ENCODE data around the gene B4GALT1.

The B4GALT1 gene

GRCh38 chr9:33182519-33182918, 15.4 kb upstream of the B4GALT1 start:
- CTCF ChIA-PET: no interaction called here
- H3K9me3 ChIP-seq (ENCODE audit: control extremely low read depth in 1 of 5, control insufficient read depth in 4 of 5, insufficient read depth in 2 of 5, low read depth in 1 of 5, low read length in 4 of 5): no peaks in the 10 kb centered on the region
- DNase-seq: no peak
- POLR2A ChIA-PET: no interaction called here
- WGBS (ENCODE audit: insufficient coverage): no CpG with 5 or more reads among the region's 2 CpGs
- H3K4me3 ChIP-seq (ENCODE audit: control insufficient read depth in 1 of 7, extremely low read depth in 1 of 7, insufficient read depth in 4 of 7, low read depth in 2 of 7, low read length in 6 of 7): no peak overlapping the region
- H3K27me3 ChIP-seq (replicated peaks in 2 of 5; ENCODE audit: control insufficient read depth in 4 of 5, insufficient read depth in 5 of 5, low read length in 4 of 5): peaks cover 0 to 2% (median 0%) of the 10 kb centered on the region in 5 experiments
- no peaks in the 10 kb centered on the region for H3K36me3 ChIP-seq (ENCODE audit: control insufficient read depth in 4 of 4, insufficient read depth in 4 of 4, low read length in 3 of 4)
- H3K4me1 ChIP-seq (ENCODE audit: control extremely low read depth in 1 of 4, control insufficient read depth in 4 of 4, insufficient read depth in 4 of 4, low read length in 3 of 4): no peaks in the 10 kb centered on the region
- H3K27ac ChIP-seq (ENCODE audit: insufficient read depth in 1 of 2, low read depth in 1 of 2, low read length in 2 of 2, poor library complexity in 1 of 2, severe bottlenecking in 2 of 2): no peak overlapping the region

- Histone ChIP-seq H3K36me3 (ENCODE audit: control insufficient read depth in 4 of 4, insufficient read depth in 4 of 4, low read length in 3 of 4) (no peaks in the 10 kb centered on the region), H3K27ac (ENCODE audit: insufficient read depth in 1 of 2, low read depth in 1 of 2, low read length in 2 of 2, poor library complexity in 1 of 2, severe bottlenecking in 2 of 2) (no peak overlapping the region), H3K4me1 (ENCODE audit: control extremely low read depth in 1 of 4, control insufficient read depth in 4 of 4, insufficient read depth in 4 of 4, low read length in 3 of 4) (no peaks in the 10 kb centered on the region), H3K4me3 (ENCODE audit: control insufficient read depth in 1 of 7, extremely low read depth in 1 of 7, insufficient read depth in 4 of 7, low read depth in 2 of 7, low read length in 6 of 7) (no peak overlapping the region), H3K9me3 (ENCODE audit: control extremely low read depth in 1 of 5, control insufficient read depth in 4 of 5, insufficient read depth in 2 of 5, low read depth in 1 of 5, low read length in 4 of 5) (no peaks in the 10 kb centered on the region), H3K27me3 (replicated peaks in 2 of 5; ENCODE audit: control insufficient read depth in 4 of 5, insufficient read depth in 5 of 5, low read length in 4 of 5) (peaks cover 0 to 2% (median 0%) of the 10 kb centered on the region in 5 experiments)
- ChIA-PET POLR2A (no interaction called here), CTCF (interaction anchor here (1.6 kb wide), 1 partner anchor 10 kb away, joined by 5 read pairs; no protein-coding TSS in a partner anchor)
- 100% methylated on average over 5 of the region's 8 CpGs for WGBS (ENCODE audit: insufficient coverage)
- DNase-seq: no peak
Observed at GRCh38 chr9:33180526-33181184, 13.5 kb upstream of the B4GALT1 start.

GRCh38 chr9:33178972-33179697, 12.0 kb upstream of the B4GALT1 start:
- ChIA-PET POLR2A (interaction anchor here (0.6 kb wide), 1 partner anchor 112 kb away, joined by 3 read pairs; no protein-coding TSS in a partner anchor), CTCF (interaction anchor here (0.6 to 1.6 kb wide), 4 partner anchors 9 to 100 kb away, joined by 3 to 5 read pairs (median 4); no protein-coding TSS in a partner anchor)
- no peaks in the 10 kb centered on the region for H3K4me1 ChIP-seq (ENCODE audit: control extremely low read depth in 1 of 4, control insufficient read depth in 4 of 4, insufficient read depth in 4 of 4, low read length in 3 of 4)
- H3K27ac ChIP-seq (ENCODE audit: insufficient read depth in 1 of 2, low read depth in 1 of 2, low read length in 2 of 2, poor library complexity in 1 of 2, severe bottlenecking in 2 of 2): no peak overlapping the region
- no peak overlapping the region for H3K4me3 ChIP-seq (ENCODE audit: control insufficient read depth in 1 of 7, extremely low read depth in 1 of 7, insufficient read depth in 4 of 7, low read depth in 2 of 7, low read length in 6 of 7)
- H3K9me3 ChIP-seq (ENCODE audit: control extremely low read depth in 1 of 5, control insufficient read depth in 4 of 5, insufficient read depth in 2 of 5, low read depth in 1 of 5, low read length in 4 of 5): no peaks in the 10 kb centered on the region
- 100% methylated on average over 3 of the region's 3 CpGs for WGBS (ENCODE audit: insufficient coverage)
- no peaks in the 10 kb centered on the region for H3K36me3 ChIP-seq (ENCODE audit: control insufficient read depth in 4 of 4, insufficient read depth in 4 of 4, low read length in 3 of 4)
- no peak for DNase-seq
- H3K27me3 ChIP-seq (replicated peaks in 2 of 5; ENCODE audit: control insufficient read depth in 4 of 5, insufficient read depth in 5 of 5, low read length in 4 of 5): peaks cover 0 to 2% (median 0%) of the 10 kb centered on the region in 5 experiments

GRCh38 chr9:33177639-33178038, 10.5 kb upstream of the B4GALT1 start:
- H3K36me3 ChIP-seq (ENCODE audit: control insufficient read depth in 4 of 4, insufficient read depth in 4 of 4, low read length in 3 of 4): no peaks in the 10 kb centered on the region
- H3K27ac ChIP-seq (ENCODE audit: insufficient read depth in 1 of 2, low read depth in 1 of 2, low read length in 2 of 2, poor library complexity in 1 of 2, severe bottlenecking in 2 of 2): no peak overlapping the region
- H3K27me3 ChIP-seq (replicated peaks in 2 of 5; ENCODE audit: control insufficient read depth in 4 of 5, insufficient read depth in 5 of 5, low read length in 4 of 5): peaks cover 0 to 2% (median 0%) of the 10 kb centered on the region in 5 experiments
- ChIA-PET POLR2A (no interaction called here), CTCF (interaction anchor here (0.9 to 2.9 kb wide), 3 partner anchors 9 to 49 kb away, joined by 3 to 7 read pairs (median 3); no protein-coding TSS in a partner anchor)
- no peaks in the 10 kb centered on the region for H3K4me1 ChIP-seq (ENCODE audit: control extremely low read depth in 1 of 4, control insufficient read depth in 4 of 4, insufficient read depth in 4 of 4, low read length in 3 of 4)
- H3K9me3 ChIP-seq (ENCODE audit: control extremely low read depth in 1 of 5, control insufficient read depth in 4 of 5, insufficient read depth in 2 of 5, low read depth in 1 of 5, low read length in 4 of 5): no peaks in the 10 kb centered on the region
- DNase-seq: no peak
- no peak overlapping the region for H3K4me3 ChIP-seq (ENCODE audit: control insufficient read depth in 1 of 7, extremely low read depth in 1 of 7, insufficient read depth in 4 of 7, low read depth in 2 of 7, low read length in 6 of 7)

GRCh38 chr9:33177086-33177485, 9.9 kb upstream of the B4GALT1 start:
- H3K9me3 ChIP-seq (ENCODE audit: control extremely low read depth in 1 of 5, control insufficient read depth in 4 of 5, insufficient read depth in 2 of 5, low read depth in 1 of 5, low read length in 4 of 5): no peaks in the 10 kb centered on the region
- ChIA-PET POLR2A (no interaction called here), CTCF (interaction anchor here (1.0 to 2.9 kb wide), 4 partner anchors 14 to 93 kb away, joined by 3 to 7 read pairs (median 4); no protein-coding TSS in a partner anchor)
- no peak for DNase-seq
- H3K27ac ChIP-seq (ENCODE audit: insufficient read depth in 1 of 2, low read depth in 1 of 2, low read length in 2 of 2, poor library complexity in 1 of 2, severe bottlenecking in 2 of 2): no peak overlapping the region
- H3K36me3 ChIP-seq (ENCODE audit: control insufficient read depth in 4 of 4, insufficient read depth in 4 of 4, low read length in 3 of 4): no peaks in the 10 kb centered on the region
- 86% methylated on average over 2 of the region's 4 CpGs for WGBS (ENCODE audit: insufficient coverage)
- H3K4me1 ChIP-seq (ENCODE audit: control extremely low read depth in 1 of 4, control insufficient read depth in 4 of 4, insufficient read depth in 4 of 4, low read length in 3 of 4): no peaks in the 10 kb centered on the region
- no peak overlapping the region for H3K4me3 ChIP-seq (ENCODE audit: control insufficient read depth in 1 of 7, extremely low read depth in 1 of 7, insufficient read depth in 4 of 7, low read depth in 2 of 7, low read length in 6 of 7)
- peaks cover 0 to 1% (median 0%) of the 10 kb centered on the region in 5 experiments for H3K27me3 ChIP-seq (replicated peaks in 2 of 5; ENCODE audit: control insufficient read depth in 4 of 5, insufficient read depth in 5 of 5, low read length in 4 of 5)

- Histone ChIP-seq H3K27ac (ENCODE audit: insufficient read depth in 1 of 2, low read depth in 1 of 2, low read length in 2 of 2, poor library complexity in 1 of 2, severe bottlenecking in 2 of 2) (no peak overlapping the region), H3K4me3 (ENCODE audit: control insufficient read depth in 1 of 7, extremely low read depth in 1 of 7, insufficient read depth in 4 of 7, low read depth in 2 of 7, low read length in 6 of 7) (no peak overlapping the region), H3K27me3 (replicated peaks in 2 of 5; ENCODE audit: control insufficient read depth in 4 of 5, insufficient read depth in 5 of 5, low read length in 4 of 5) (peaks cover 0 to 1% (median 0%) of the 10 kb centered on the region in 5 experiments), H3K4me1 (ENCODE audit: control extremely low read depth in 1 of 4, control insufficient read depth in 4 of 4, insufficient read depth in 4 of 4, low read length in 3 of 4) (peaks cover 0 to 6% (median 2%) of the 10 kb centered on the region in 4 experiments), H3K9me3 (ENCODE audit: control extremely low read depth in 1 of 5, control insufficient read depth in 4 of 5, insufficient read depth in 2 of 5, low read depth in 1 of 5, low read length in 4 of 5) (no peaks in the 10 kb centered on the region), H3K36me3 (ENCODE audit: control insufficient read depth in 4 of 4, insufficient read depth in 4 of 4, low read length in 3 of 4) (no peaks in the 10 kb centered on the region)
- no peak for DNase-seq
- CTCF ChIA-PET: interaction anchor here (1.5 to 2.9 kb wide), 2 partner anchors 16 to 50 kb away, joined by 4 to 7 read pairs; no protein-coding TSS in a partner anchor
- 94% methylated on average over 2 of the region's 6 CpGs for WGBS (ENCODE audit: insufficient coverage)
- POLR2A ChIA-PET: no interaction called here
Observed at GRCh38 chr9:33175649-33176325, 8.7 kb upstream of the B4GALT1 start.

Data from common myeloid progenitor, CD34-positive (primary cell).